ENCODE measurements around the gene ABCA7.

Gene ABCA7

DNA sequence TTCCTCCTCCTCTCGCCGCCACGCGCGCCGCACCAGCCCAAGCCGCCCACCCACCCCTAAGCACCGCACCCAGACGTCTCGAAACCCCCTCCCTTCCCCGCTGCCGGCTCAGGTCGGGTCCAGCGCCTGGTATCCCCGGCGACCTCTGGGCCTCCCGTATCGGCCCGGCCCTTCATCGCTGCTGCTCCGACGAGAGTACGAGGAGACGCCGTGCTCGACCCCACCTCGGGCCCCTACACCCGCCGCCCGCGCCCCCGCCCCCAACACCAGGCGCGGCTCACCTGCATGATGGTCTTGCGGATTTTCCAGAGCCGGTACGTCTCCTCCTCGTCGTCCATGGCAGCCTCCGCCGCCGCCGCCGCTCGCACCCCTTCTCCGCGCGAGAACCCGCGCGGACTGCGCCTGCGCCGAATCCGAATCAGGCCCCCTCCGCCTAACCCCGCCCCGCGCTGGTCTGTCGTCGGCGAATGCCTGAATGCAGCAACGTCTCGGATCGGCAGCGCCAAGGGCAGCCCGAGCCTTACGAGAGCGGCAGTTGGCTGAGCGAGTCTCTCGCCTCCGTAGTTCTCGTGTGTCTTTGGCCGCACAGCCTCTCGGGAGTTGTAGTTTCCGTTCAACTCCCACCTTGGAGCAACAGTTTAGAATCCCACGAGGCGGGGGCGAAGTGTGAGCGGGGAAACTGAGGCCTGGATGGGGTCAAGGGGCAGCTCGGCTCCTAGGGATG lies 55.2 kb downstream of the ABCA7 start, which contains the start of gene POLR2E:
TSS of gene POLR2E (minus strand) at position 398 of the 724 bp plus-strand sequence. CDS start at position 338, 60 bp downstream.
- Histone ChIP-seq H3K4me1 (ENCODE audit: control insufficient read depth, insufficient read depth, low read length, unreplicated experiment) (peaks cover 14% of the 10 kb centered on the region), H2AFZ (ENCODE audit: low read length, unreplicated experiment) (peak within 1 kb of the TSS; percentile 14)

GRCh38 chr19:1097810-1098176 lies 57.9 kb downstream of the ABCA7 start:
- H3K27ac ChIP-seq (ENCODE audit: low read depth, low read length): no peak overlapping the region
- H3K4me1 ChIP-seq (ENCODE audit: control insufficient read depth, insufficient read depth, low read length, unreplicated experiment): peaks cover 26% of the 10 kb centered on the region

More for the DNA sequence above, 55.2 kb downstream of the ABCA7 start, which contains the start of gene POLR2E:
- Histone ChIP-seq H3K27ac (ENCODE audit: low read depth, low read length) (peak within 1 kb of the TSS; percentile 57; the same call in 1 of the 2 replicates), H3K36me3 (ENCODE audit: insufficient read depth, low read length) (no peaks in the 10 kb centered on the region), H3K4me3 (ENCODE audit: low read depth, low read length) (peak within 1 kb of the TSS; percentile 98), H3K27me3 (ENCODE audit: insufficient read depth, low read length) (no peaks in the 10 kb centered on the region), H3K79me2 (ENCODE audit: control insufficient read depth, insufficient read depth, low read length, unreplicated experiment) (peaks cover 27% of the 10 kb centered on the region)

DNA sequence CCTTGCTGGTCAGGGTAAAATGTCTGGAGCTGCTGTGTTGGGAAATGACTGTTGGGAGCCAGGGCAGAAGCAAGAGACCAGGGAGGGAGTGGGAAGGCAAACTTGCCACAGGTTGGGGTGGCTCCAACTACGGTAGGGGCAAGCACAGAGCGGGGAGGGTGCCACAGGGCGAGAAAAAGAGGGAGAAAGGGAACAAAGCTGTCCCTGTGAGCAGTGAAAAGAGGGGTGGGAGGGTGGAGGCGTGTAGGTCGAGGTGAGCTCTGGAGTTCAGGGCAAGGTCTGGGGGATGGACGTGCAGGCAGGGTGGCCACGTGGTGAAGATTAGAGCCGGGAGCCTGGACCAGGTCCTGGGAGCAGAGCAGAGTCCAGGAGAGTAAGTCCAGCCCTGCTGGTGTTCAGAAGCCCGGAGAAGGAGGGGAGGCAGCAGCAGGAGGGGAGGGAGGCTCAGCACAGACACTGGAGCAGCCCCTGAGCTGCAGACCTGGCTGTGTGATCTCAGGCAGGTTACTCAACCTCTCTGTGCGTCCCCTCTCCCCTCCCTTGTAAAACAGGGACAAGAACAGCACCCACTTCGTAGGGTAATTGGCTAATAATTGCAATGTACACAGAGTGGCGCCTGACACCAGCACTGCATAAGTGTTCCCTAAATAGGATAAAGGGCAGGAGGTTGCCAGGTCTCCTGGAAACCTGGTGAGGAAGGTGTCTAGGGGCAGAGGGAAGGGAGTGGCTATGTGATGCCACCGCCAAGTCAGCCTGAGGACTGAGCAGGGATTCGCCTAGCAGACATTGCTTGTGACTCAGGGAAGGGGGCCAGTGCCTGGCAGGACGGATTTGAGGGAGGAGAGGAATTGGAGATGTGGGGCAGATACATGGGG lies 58.5 kb downstream of the ABCA7 start:
- no peaks in the 10 kb centered on the region for H3K36me3 ChIP-seq (ENCODE audit: insufficient read depth, low read length)
- H3K4me3 ChIP-seq (ENCODE audit: low read depth, low read length): no peak overlapping the region
- H3K27ac ChIP-seq (ENCODE audit: low read depth, low read length): peak overlapping the region; percentile 64
- no peaks in the 10 kb centered on the region for H3K27me3 ChIP-seq (ENCODE audit: insufficient read depth, low read length)
- H2AFZ ChIP-seq (ENCODE audit: low read length, unreplicated experiment): no peak overlapping the region
- H3K79me2 ChIP-seq (ENCODE audit: control insufficient read depth, insufficient read depth, low read length, unreplicated experiment): peaks cover 17% of the 10 kb centered on the region
- peaks cover 31% of the 10 kb centered on the region for H3K4me1 ChIP-seq (ENCODE audit: control insufficient read depth, insufficient read depth, low read length, unreplicated experiment)

More at GRCh38 chr19:1097810-1098176, 57.9 kb downstream of the ABCA7 start:
- Histone ChIP-seq H3K36me3 (ENCODE audit: insufficient read depth, low read length) (no peaks in the 10 kb centered on the region), H3K27me3 (ENCODE audit: insufficient read depth, low read length) (no peaks in the 10 kb centered on the region), H3K79me2 (ENCODE audit: control insufficient read depth, insufficient read depth, low read length, unreplicated experiment) (peaks cover 22% of the 10 kb centered on the region), H3K4me3 (ENCODE audit: low read depth, low read length) (no peak overlapping the region), H2AFZ (ENCODE audit: low read length, unreplicated experiment) (no peak overlapping the region)

- Histone ChIP-seq H2AFZ (ENCODE audit: low read length, unreplicated experiment) (no peak overlapping the region), H3K79me2 (ENCODE audit: control insufficient read depth, insufficient read depth, low read length, unreplicated experiment) (peaks cover 3% of the 10 kb centered on the region), H3K27ac (ENCODE audit: low read depth, low read length) (peak overlapping the region; percentile 99), H3K4me1 (ENCODE audit: control insufficient read depth, insufficient read depth, low read length, unreplicated experiment) (peaks cover 25% of the 10 kb centered on the region), H3K36me3 (ENCODE audit: insufficient read depth, low read length) (no peaks in the 10 kb centered on the region), H3K27me3 (ENCODE audit: insufficient read depth, low read length) (no peaks in the 10 kb centered on the region), H3K4me3 (ENCODE audit: low read depth, low read length) (peak overlapping the region; percentile 59)
Measured at GRCh38 chr19:1101337-1101698, 61.4 kb downstream of the ABCA7 start.

DNA sequence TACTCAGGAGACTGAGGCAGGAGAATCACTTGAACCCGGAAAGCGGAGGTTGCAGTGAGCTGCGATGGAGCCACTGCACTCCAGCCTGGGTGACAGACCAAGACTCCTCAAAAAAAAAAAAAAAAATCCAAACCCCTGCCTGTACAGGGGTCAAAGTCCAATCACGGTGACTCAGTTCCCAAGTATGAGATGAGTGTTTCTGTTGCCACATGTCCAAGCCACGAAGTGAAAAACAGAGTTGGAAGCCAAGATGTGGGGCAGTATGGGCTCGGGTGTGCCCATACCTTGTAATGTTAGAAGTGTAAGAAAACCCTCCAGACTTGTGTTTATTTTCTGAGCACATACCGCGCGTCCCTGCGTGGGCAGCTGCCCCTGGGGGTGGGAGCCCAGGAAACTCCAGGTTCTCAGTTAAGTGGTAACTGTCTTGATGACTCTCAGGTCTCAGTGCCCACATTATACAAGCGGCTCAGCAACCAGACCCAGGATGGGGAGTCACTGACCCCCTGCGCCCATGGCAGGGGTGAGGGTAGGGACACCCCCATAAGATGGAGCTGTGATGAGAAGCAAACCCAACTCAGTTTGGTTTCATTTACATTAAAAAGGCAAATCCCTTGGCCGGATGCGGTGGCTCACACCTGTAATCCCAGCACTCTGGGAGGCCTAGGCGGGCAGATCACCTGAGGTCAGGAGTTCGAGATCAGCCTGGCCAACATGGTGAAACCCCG lies 62.7 kb downstream of the ABCA7 start:
- peak overlapping the region; percentile 59 for H3K4me3 ChIP-seq (ENCODE audit: low read depth, low read length)
- H3K4me1 ChIP-seq (ENCODE audit: control insufficient read depth, insufficient read depth, low read length, unreplicated experiment): peaks cover 25% of the 10 kb centered on the region
- H2AFZ ChIP-seq (ENCODE audit: low read length, unreplicated experiment): no peak overlapping the region
- peak overlapping the region; percentile 99 for H3K27ac ChIP-seq (ENCODE audit: low read depth, low read length)
- peaks cover 3% of the 10 kb centered on the region for H3K79me2 ChIP-seq (ENCODE audit: control insufficient read depth, insufficient read depth, low read length, unreplicated experiment)
- H3K36me3 ChIP-seq (ENCODE audit: insufficient read depth, low read length): peaks cover 2% of the 10 kb centered on the region; the same call in 1 of the 2 replicates
- no peaks in the 10 kb centered on the region for H3K27me3 ChIP-seq (ENCODE audit: insufficient read depth, low read length)

DNA sequence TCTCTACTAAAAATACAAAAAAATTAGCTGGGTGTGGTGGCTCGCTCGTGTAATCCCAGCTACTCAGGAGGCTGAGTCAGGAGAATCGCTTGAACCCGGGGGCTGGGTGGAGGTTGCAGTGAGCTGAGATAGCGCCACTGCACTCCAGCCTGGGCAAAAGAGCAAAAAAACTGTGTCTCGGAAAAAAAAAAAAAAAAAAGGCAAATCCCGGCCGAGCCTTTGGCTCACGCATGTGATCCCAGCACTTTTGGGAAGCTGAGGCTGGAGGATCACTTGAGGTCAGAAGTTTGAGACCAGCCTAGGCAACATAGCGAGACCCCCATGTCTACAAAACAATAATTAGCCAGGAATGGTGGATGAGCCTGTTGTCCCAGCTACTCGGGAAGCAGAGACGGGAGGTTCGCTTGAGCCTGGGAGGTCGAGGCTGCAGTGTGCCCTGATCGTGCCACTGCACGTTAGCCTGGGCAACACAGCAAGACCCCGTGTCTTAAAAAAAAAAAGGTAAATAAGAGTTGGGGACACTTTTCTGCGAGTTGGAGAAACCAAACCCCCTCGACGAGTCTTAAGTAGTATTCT lies 63.3 kb downstream of the ABCA7 start:
- Histone ChIP-seq H3K27me3 (ENCODE audit: insufficient read depth, low read length) (no peaks in the 10 kb centered on the region), H2AFZ (ENCODE audit: low read length, unreplicated experiment) (no peak overlapping the region), H3K79me2 (ENCODE audit: control insufficient read depth, insufficient read depth, low read length, unreplicated experiment) (peaks cover 3% of the 10 kb centered on the region), H3K27ac (ENCODE audit: low read depth, low read length) (peak overlapping the region; percentile 99), H3K36me3 (ENCODE audit: insufficient read depth, low read length) (peaks cover 2% of the 10 kb centered on the region; the same call in 1 of the 2 replicates), H3K4me1 (ENCODE audit: control insufficient read depth, insufficient read depth, low read length, unreplicated experiment) (peaks cover 25% of the 10 kb centered on the region), H3K4me3 (ENCODE audit: low read depth, low read length) (peak overlapping the region; percentile 74)

GRCh38 chr19:1103708-1104310 lies 63.9 kb downstream of the ABCA7 start, which contains the start of gene GPX4:
Gene GPX4 (plus strand): TSS chr19:1103994. CDS start chr19:1104044, 50 bp downstream.
- Histone ChIP-seq H3K4me1 (ENCODE audit: control insufficient read depth, insufficient read depth, low read length, unreplicated experiment) (peaks cover 21% of the 10 kb centered on the region), H2AFZ (ENCODE audit: low read length, unreplicated experiment) (no peak within 1 kb of the TSS), H3K27ac (ENCODE audit: low read depth, low read length) (peak within 1 kb of the TSS; percentile 99), H3K4me3 (ENCODE audit: low read depth, low read length) (peak within 1 kb of the TSS; percentile 85), H3K79me2 (ENCODE audit: control insufficient read depth, insufficient read depth, low read length, unreplicated experiment) (peaks cover 3% of the 10 kb centered on the region), H3K27me3 (ENCODE audit: insufficient read depth, low read length) (no peaks in the 10 kb centered on the region), H3K36me3 (ENCODE audit: insufficient read depth, low read length) (peaks cover 2% of the 10 kb centered on the region; the same call in 1 of the 2 replicates)

GRCh38 chr19:1104311-1105007 lies 64.6 kb downstream of the ABCA7 start:
- peaks cover 3% of the 10 kb centered on the region for H3K79me2 ChIP-seq (ENCODE audit: control insufficient read depth, insufficient read depth, low read length, unreplicated experiment)
- H3K27ac ChIP-seq (ENCODE audit: low read depth, low read length): peak overlapping the region; percentile 88
- H3K36me3 ChIP-seq (ENCODE audit: insufficient read depth, low read length): peaks cover 2% of the 10 kb centered on the region; the same call in 1 of the 2 replicates
- H3K4me1 ChIP-seq (ENCODE audit: control insufficient read depth, insufficient read depth, low read length, unreplicated experiment): peaks cover 17% of the 10 kb centered on the region
- H2AFZ ChIP-seq (ENCODE audit: low read length, unreplicated experiment): no peak overlapping the region
- H3K4me3 ChIP-seq (ENCODE audit: low read depth, low read length): peak overlapping the region; percentile 85
- no peaks in the 10 kb centered on the region for H3K27me3 ChIP-seq (ENCODE audit: insufficient read depth, low read length)

GRCh38 chr19:1105008-1105872 lies 65.3 kb downstream of the ABCA7 start:
- Histone ChIP-seq H2AFZ (ENCODE audit: low read length, unreplicated experiment) (no peak overlapping the region), H3K27me3 (ENCODE audit: insufficient read depth, low read length) (no peaks in the 10 kb centered on the region), H3K79me2 (ENCODE audit: control insufficient read depth, insufficient read depth, low read length, unreplicated experiment) (peaks cover 3% of the 10 kb centered on the region), H3K4me1 (ENCODE audit: control insufficient read depth, insufficient read depth, low read length, unreplicated experiment) (peaks cover 17% of the 10 kb centered on the region), H3K4me3 (ENCODE audit: low read depth, low read length) (peak overlapping the region; percentile 85), H3K36me3 (ENCODE audit: insufficient read depth, low read length) (peaks cover 2% of the 10 kb centered on the region; the same call in 1 of the 2 replicates), H3K27ac (ENCODE audit: low read depth, low read length) (peak overlapping the region; percentile 88)
